Activated naive CD4-positive, alpha-beta T cell treated with anti-CD3 and anti-CD28 coated beads, Interleukin-2, amount 10 ng/mL, durations not matched to agents 7 days and 5 days (primary cell): ENCODE results near the gene ZRANB2.
A peak's percentile ranks its signal among the peaks of the same experiment; 100 is the strongest.

Experiments
- CTCF ChIA-PET: fragments of 350-600 bp; sonication (Branson Sonifier 250); formaldehyde crosslinking; loops from one replicate; lab custom pipeline; 2021; ENCODE audit warnings: antibody characterized with exemption; lab: Charles Lee
- DNase-seq: peaks from one replicate; pipeline ENCODE4 v3.0.0-alpha.2; 2020
- H3K27ac Mint-ChIP-seq: one replicate; pipeline ENCODE4 v1.8.0; 2021; ENCODE audit warnings: mild to moderate bottlenecking, moderate library complexity, mixed read lengths
- H3K27me3 Mint-ChIP-seq: one replicate; pipeline ENCODE4 v1.8.0; 2021; ENCODE audit warnings: mild to moderate bottlenecking, mixed read lengths
- H3K36me3 Mint-ChIP-seq: one replicate; pipeline ENCODE4 v1.8.0; 2021; ENCODE audit warnings: mixed read lengths
- H3K4me1 Mint-ChIP-seq: one replicate; pipeline ENCODE4 v1.8.0; 2021; ENCODE audit warnings: mixed read lengths
- H3K4me3 Mint-ChIP-seq: one replicate; pipeline ENCODE4 v1.8.0; 2021; ENCODE audit warnings: mild to moderate bottlenecking, moderate library complexity, mixed read lengths
- H3K9me3 Mint-ChIP-seq: one replicate; pipeline ENCODE4 v1.8.0; 2021; ENCODE audit warnings: mixed read lengths

Gene ZRANB2

GRCh38 chr1:71080739-71081696 is at the start of gene ZRANB2:
ZRANB2 (minus strand) TSS chr1:71081035; CDS start chr1:71080995, 40 bp downstream.
- peak; percentile 93 for DNase-seq
- peak within 1 kb of the TSS; percentile 99 for H3K4me3 Mint-ChIP-seq
- H3K27me3 Mint-ChIP-seq = peaks cover 16% of the 10 kb centered on the region

GRCh38 chr1:71128060-71128459 is 47.2 kb upstream of the ZRANB2 start:
- H3K4me3 Mint-ChIP-seq = no peak overlapping the region
- H3K27me3 Mint-ChIP-seq = no peaks in the 10 kb centered on the region
- H3K27ac Mint-ChIP-seq = no peak overlapping the region
- H3K9me3 Mint-ChIP-seq = peaks cover 12% of the 10 kb centered on the region
- H3K36me3 Mint-ChIP-seq = no peaks in the 10 kb centered on the region
- no peaks in the 10 kb centered on the region for H3K4me1 Mint-ChIP-seq
- CTCF ChIA-PET = no interaction called here
- no peak for DNase-seq

More at GRCh38 chr1:71080739-71081696, at the start of gene ZRANB2:
- H3K27ac Mint-ChIP-seq = peak within 1 kb of the TSS; percentile 99
- peaks cover 2% of the 10 kb centered on the region for H3K9me3 Mint-ChIP-seq
- CTCF ChIA-PET = interaction anchor here (0.9 to 1.5 kb wide), 3 partner anchors 8 to 29 kb away, joined by 3 to 7 read pairs (median 3); no protein-coding TSS in a partner anchor
- peaks cover 30% of the 10 kb centered on the region for H3K4me1 Mint-ChIP-seq
- H3K36me3 Mint-ChIP-seq = peaks cover 21% of the 10 kb centered on the region

- H3K27ac Mint-ChIP-seq = no peak overlapping the region
- no peaks in the 10 kb centered on the region for H3K27me3 Mint-ChIP-seq
- H3K36me3 Mint-ChIP-seq = no peaks in the 10 kb centered on the region
- no peaks in the 10 kb centered on the region for H3K4me1 Mint-ChIP-seq
- H3K9me3 Mint-ChIP-seq = peaks cover 8% of the 10 kb centered on the region
- H3K4me3 Mint-ChIP-seq = no peak overlapping the region
- CTCF ChIA-PET = no interaction called here
- DNase-seq = no peak
These were observed 37.3 kb upstream of the ZRANB2 start for GRCh38 chr1:71118086-71118485.

GRCh38 chr1:71116729-71117128 is 35.9 kb upstream of the ZRANB2 start:
- Mint-ChIP-seq H3K27me3 (no peaks in the 10 kb centered on the region), H3K4me3 (no peak overlapping the region), H3K27ac (no peak overlapping the region), H3K9me3 (peaks cover 3% of the 10 kb centered on the region), H3K4me1 (no peaks in the 10 kb centered on the region), H3K36me3 (no peaks in the 10 kb centered on the region)
- CTCF ChIA-PET = no interaction called here
- no peak for DNase-seq

- CTCF ChIA-PET = no interaction called here
- DNase-seq = no peak
- H3K36me3 Mint-ChIP-seq = no peaks in the 10 kb centered on the region
- H3K4me3 Mint-ChIP-seq = no peak overlapping the region
- H3K9me3 Mint-ChIP-seq = no peaks in the 10 kb centered on the region
- no peak overlapping the region for H3K27ac Mint-ChIP-seq
- no peaks in the 10 kb centered on the region for H3K4me1 Mint-ChIP-seq
- H3K27me3 Mint-ChIP-seq = no peaks in the 10 kb centered on the region
These were observed 26.0 kb upstream of the ZRANB2 start for GRCh38 chr1:71106658-71107322.

GRCh38 chr1:71104417-71104816 is 23.6 kb upstream of the ZRANB2 start:
- no peaks in the 10 kb centered on the region for H3K27me3 Mint-ChIP-seq
- CTCF ChIA-PET = interaction anchor here (1.1 kb wide), 1 partner anchor 933 kb away, joined by 3 read pairs; no protein-coding TSS in a partner anchor
- no peaks in the 10 kb centered on the region for H3K36me3 Mint-ChIP-seq
- H3K9me3 Mint-ChIP-seq = no peaks in the 10 kb centered on the region
- H3K4me1 Mint-ChIP-seq = no peaks in the 10 kb centered on the region
- H3K4me3 Mint-ChIP-seq = no peak overlapping the region
- no peak overlapping the region for H3K27ac Mint-ChIP-seq
- no peak for DNase-seq

GRCh38 chr1:71101839-71102376 is 21.1 kb upstream of the ZRANB2 start:
- Mint-ChIP-seq H3K27me3 (no peaks in the 10 kb centered on the region), H3K36me3 (no peaks in the 10 kb centered on the region), H3K4me1 (no peaks in the 10 kb centered on the region), H3K4me3 (no peak overlapping the region), H3K9me3 (no peaks in the 10 kb centered on the region), H3K27ac (no peak overlapping the region)
- DNase-seq = no peak
- CTCF ChIA-PET = no interaction called here

GRCh38 chr1:71097428-71097827 is 16.6 kb upstream of the ZRANB2 start:
- H3K36me3 Mint-ChIP-seq = no peaks in the 10 kb centered on the region
- DNase-seq = no peak
- no peaks in the 10 kb centered on the region for H3K9me3 Mint-ChIP-seq
- H3K4me1 Mint-ChIP-seq = no peaks in the 10 kb centered on the region
- no peak overlapping the region for H3K4me3 Mint-ChIP-seq
- no peaks in the 10 kb centered on the region for H3K27me3 Mint-ChIP-seq
- no peak overlapping the region for H3K27ac Mint-ChIP-seq
- CTCF ChIA-PET = no interaction called here

GRCh38 chr1:71094913-71095312 is 14.1 kb upstream of the ZRANB2 start:
- Mint-ChIP-seq H3K4me1 (no peaks in the 10 kb centered on the region), H3K9me3 (no peaks in the 10 kb centered on the region), H3K27ac (no peak overlapping the region), H3K4me3 (no peak overlapping the region), H3K27me3 (no peaks in the 10 kb centered on the region), H3K36me3 (no peaks in the 10 kb centered on the region)
- DNase-seq = no peak
- CTCF ChIA-PET = no interaction called here

- Mint-ChIP-seq H3K9me3 (no peaks in the 10 kb centered on the region), H3K4me3 (no peak overlapping the region), H3K4me1 (no peaks in the 10 kb centered on the region), H3K27me3 (no peaks in the 10 kb centered on the region), H3K27ac (no peak overlapping the region), H3K36me3 (no peaks in the 10 kb centered on the region)
- no peak for DNase-seq
- CTCF ChIA-PET = no interaction called here
These were observed 13.1 kb upstream of the ZRANB2 start for GRCh38 chr1:71093938-71094337.

GRCh38 chr1:71089536-71090270 is 8.9 kb upstream of the ZRANB2 start:
- Mint-ChIP-seq H3K27ac (no peak overlapping the region), H3K27me3 (peaks cover 8% of the 10 kb centered on the region), H3K4me3 (no peak overlapping the region), H3K9me3 (no peaks in the 10 kb centered on the region), H3K36me3 (no peaks in the 10 kb centered on the region), H3K4me1 (no peaks in the 10 kb centered on the region)
- DNase-seq = no peak
- CTCF ChIA-PET = no interaction called here

GRCh38 chr1:71088645-71089287 is 7.9 kb upstream of the ZRANB2 start:
- H3K27me3 Mint-ChIP-seq = peaks cover 8% of the 10 kb centered on the region
- DNase-seq = no peak
- no peak overlapping the region for H3K4me3 Mint-ChIP-seq
- H3K27ac Mint-ChIP-seq = no peak overlapping the region
- no peaks in the 10 kb centered on the region for H3K9me3 Mint-ChIP-seq
- CTCF ChIA-PET = no interaction called here
- H3K36me3 Mint-ChIP-seq = no peaks in the 10 kb centered on the region
- H3K4me1 Mint-ChIP-seq = no peaks in the 10 kb centered on the region

- Mint-ChIP-seq H3K4me3 (no peak overlapping the region), H3K36me3 (no peaks in the 10 kb centered on the region), H3K27me3 (peaks cover 13% of the 10 kb centered on the region), H3K27ac (no peak overlapping the region), H3K9me3 (no peaks in the 10 kb centered on the region), H3K4me1 (no peaks in the 10 kb centered on the region)
- CTCF ChIA-PET = no interaction called here
- no peak for DNase-seq
These were observed 6.9 kb upstream of the ZRANB2 start for GRCh38 chr1:71087713-71088112.
